MV-4-11 (cell line): ENCODE results near the gene LAIR1.
A peak's percentile ranks its signal among the peaks of the same experiment; 100 is the strongest.
"Not testable (repeated sequence)": the region's sequence is repeated elsewhere in the genome, so short reads cannot be mapped to it uniquely, and the experiment has no call there.

Source experiments
- DNase-seq: peaks from one replicate; lab custom pipeline; 2025; lab: John Stamatoyannopoulos, UW

LAIR1 gene

DNA sequence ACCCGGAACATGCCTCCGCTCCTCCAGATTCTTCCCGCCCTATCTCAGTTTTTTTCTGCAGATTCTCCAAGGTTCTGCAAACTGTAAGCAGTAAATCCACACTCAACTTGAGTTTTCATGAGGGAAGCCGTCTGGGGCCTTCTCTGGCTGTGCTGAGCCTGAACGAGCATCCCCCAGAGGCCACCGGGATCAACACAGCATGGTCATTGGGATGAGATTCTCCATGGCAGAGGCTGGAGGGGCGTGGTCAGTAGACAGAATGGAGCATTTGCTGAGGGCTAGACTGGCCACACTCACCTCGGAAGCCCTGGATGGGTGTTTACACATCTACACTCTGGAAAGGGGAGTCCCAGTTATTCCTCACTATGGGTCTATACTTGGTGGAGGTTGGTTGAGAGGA is 23.4 kb downstream of the LAIR1 start:
- DNase-seq, result no peak

DNA sequence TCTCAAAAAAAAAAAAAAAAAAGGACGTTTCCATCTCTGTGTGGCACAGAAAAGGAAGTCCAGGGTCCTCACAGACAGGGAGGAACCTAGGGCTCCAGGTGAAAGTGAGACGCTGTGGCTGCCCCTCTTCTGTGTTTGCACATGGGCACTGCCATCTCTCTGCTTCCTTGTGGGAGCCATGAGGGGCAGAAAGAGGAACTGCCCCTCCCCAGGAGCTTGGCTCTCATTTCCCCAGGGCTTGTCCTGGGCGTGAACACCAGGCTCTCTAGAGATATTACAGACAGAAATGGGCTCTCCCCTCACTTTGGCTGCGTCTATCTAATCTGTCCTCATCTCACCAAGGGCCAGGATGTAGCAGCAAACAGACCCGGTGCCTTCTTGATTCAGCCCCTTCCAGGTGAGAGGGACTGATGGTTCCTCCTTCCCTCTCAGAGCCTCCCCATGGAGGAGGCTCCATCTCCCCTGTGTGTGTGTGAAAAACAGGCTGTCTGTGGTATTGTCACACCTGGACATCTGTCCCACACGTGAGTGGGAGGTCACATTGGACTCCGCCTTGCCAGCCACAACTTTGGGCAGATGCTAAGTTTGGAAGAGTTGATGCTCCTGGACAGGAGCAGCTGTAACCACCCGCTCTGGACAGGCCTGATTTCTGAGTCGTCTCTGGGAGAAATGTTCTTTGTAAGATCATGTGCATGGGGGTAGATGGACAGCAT is 24.9 kb downstream of the LAIR1 start:
- DNase-seq, result peak; percentile 88

DNA sequence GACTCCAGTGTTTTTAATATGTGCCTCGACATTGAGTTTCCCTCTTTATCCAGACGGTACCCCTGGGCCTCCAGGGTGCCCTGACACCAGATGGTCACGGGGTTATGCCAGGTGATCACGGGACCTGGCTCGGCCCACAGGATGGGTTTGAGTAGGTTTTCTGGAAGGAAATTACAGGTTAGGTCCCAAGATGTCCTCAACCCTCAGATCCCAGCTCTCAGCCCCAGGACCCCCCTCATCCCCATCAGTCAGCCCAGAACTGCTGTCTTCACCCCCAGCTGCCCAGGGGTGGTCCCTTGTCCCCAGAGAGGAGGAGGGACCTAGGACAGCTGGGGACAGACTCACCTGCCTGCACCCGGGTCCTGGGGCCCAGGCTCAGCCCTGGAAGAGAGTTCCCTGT is 26.2 kb downstream of the LAIR1 start:
- DNase-seq, result no peak

DNA sequence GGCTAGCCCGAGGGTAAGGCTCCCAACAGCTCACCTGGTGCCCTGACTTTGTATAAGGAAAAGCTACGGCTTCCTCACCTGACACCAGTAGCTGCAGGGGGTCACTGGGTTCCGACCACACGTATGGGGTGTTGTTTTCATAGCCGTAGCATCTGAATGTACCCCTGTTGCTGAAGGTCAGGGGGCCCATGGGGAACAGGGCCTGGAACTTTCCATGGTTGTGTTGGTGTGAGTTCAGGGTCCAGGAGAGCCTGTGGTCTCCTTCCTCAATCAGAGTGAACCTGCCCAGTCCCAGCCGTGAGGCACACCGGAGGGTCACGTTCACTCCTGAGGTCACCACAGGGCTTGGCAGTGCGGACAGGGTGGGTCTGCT is 26.9 kb downstream of the LAIR1 start:
- DNase-seq, result no peak

DNA sequence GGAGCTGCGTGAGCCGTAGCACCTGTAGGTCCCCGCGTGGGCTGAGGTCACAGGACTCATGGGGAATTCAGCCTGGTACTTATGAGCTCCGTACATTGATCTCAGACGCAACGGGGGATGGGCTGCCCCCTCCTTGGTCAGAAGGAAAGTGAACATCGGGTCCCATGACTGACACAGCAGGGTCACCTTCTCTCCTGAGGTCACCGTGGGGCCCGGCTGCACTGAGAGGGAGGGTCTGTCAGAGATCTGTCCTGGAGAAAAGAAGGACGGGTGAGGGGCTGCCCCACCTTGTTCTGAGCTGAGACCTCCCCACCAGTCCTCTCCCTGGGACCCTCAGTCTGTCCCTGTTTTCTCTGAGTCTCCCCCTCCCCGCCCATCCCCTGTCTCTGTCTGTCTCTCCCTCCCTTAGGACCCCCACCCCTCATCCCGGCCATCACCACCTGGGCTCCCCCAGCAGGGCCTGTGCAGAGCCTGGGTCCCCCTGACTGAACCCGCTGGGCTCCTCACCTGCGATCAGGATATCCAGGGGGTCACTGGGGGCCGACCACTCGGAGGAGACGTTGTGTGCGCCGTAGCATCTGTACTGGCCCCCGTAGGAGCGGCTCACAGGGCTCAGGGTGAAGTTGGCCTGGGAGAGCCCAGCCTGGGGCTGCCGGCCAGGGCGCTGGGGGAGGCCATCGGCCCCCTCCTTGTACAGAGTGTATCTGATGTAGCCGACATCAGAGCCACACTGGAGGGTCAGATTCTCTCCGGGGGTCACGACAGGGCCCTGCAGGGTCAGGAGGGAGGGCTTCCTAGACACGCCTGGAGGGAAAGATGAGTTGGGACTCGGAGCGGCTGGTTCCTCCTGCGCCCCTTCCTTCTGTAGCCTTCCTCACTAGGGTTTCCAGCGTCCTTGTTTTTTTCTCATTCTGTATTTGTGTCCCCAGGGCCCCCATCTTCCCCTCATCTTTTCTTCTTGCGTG is 27.6 kb downstream of the LAIR1 start:
- DNase-seq, result no peak

DNA sequence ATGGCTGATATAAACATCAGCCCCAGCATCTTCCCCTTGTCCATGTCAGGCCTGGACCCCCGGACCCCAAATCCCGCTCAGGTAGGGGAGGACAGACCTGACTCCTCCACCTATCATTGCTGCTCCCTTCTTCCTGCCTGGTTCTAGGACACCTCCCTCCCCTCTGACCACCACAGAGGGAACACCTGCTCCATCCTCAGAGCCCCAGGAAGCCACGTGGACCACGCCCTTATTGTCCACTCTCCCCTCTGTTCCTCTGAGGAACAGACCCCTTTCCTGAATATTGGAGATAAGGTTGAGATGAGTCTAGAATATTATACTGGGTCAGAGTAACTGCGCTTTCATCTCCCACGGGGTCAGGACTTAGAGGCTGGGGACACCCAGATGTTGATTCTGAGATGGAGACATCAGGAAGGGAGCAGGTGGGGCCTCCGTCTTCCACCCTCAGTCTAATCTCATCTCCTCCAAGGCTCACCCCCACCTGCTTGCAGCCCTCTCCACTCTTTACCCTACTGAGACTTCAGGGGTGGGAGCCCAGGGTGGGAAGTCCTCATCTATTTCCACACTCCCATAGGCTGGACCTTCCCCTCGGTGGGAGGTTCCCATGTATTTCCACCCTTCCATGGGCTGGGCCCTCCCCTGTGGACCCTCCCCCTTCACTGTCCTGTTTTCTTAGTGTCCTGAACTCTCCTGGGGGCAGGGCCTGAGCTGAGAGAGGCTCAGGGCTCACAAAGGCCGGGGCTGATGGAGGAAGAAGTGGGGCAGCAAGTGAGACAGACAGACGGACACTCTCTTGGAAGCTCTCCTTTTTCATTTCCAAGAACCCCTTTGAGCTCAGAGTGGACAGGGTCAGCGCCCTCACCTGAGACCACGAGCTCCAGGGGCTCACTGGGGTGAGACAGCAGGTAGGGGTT is 28.5 kb downstream of the LAIR1 start:
- no peak for DNase-seq

DNA sequence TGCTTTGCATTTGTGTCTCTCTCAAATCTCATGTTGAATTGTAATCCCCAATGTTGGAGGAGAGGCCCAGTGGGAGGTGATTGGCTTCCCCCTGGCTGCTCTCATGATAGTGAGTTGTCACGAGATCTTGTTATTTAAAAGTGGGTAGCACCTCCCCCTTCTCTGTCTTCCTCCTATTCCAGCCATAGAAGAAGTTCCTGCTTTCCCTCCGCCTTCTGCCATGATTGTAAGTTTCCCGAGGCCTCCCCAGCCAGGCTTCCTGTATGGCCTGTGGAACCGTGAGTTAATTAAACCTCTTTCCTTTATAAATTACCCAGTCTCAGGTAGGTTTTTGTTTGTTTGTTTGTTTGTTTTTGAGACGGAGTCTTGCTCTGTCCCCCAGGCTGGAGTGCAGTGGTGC is 29.6 kb downstream of the LAIR1 start:
- peak; percentile 57 for DNase-seq

DNA sequence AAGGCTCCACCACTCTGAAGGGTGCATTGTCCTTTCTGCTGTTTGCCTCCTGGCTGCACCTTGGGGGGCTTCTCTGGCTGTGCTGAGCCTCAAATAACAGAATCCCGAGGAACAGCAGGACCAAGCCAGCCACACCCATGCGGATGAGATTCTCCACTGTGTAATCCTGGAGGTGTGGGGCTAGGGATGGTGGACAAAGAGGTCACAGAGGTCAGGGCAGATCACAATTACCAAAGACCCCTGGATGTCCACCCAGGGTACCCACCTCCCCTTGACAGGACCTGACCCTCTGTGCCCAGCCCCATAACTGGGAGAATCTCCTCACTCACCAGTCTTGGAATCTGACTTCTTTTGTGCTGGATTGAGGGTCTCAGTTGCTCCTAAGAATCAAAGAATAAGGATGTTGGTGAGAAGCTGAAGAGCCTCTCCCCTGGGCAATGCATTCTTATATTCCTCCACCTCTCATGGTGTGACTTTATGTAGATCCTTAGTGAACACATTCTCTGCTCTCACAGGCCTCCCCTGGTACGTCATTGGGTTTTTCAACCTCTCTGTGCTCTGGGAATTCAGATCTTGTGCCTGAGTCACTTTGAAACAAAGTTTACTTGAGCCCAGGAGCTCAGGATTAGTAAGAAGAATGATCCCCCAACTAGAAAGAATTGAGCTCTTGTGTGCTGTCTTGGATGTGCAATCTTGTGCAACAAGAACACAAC is 31.0 kb downstream of the LAIR1 start:
- no peak for DNase-seq

DNA sequence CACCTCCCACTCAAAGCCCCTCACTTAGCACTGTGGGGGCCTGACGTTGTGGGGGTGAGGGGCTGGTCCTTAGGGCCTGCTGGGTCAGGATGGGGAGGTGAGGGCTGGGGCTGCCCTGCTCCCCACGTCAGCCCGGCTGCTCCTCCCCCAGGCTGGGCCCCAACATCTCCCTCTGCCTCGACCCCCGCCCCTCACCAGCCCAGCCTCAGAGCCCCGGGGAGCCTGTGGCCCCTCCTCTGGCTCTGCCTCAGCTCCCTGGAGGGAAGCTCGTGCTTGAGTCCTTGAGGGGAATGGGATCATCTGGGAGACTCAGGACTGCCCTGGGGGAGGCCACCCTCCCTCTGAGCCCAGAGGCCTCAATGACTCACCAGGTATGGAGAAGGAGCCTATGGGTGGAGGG is 32.6 kb downstream of the LAIR1 start:
- DNase-seq, result no peak

DNA sequence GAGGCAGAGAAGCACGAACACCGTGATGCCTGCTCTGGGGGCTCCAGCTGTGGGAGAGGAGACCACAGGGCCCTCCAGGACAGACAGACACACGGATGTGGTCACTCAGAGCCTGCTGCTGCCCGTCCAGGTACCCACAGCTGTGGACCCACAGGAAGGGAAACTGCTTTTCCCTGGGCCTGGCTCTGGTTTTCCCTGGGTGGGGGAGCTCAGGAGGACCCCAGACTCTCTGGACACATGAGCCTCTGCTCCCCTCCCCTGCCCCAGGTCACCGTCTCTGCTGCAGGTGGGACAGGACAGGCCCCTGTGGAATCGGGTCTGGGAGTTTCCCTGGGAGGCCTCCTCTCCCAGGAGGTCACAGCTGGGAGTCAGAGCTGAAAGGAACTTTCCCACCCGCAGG is 33.1 kb downstream of the LAIR1 start:
- no peak for DNase-seq

DNA sequence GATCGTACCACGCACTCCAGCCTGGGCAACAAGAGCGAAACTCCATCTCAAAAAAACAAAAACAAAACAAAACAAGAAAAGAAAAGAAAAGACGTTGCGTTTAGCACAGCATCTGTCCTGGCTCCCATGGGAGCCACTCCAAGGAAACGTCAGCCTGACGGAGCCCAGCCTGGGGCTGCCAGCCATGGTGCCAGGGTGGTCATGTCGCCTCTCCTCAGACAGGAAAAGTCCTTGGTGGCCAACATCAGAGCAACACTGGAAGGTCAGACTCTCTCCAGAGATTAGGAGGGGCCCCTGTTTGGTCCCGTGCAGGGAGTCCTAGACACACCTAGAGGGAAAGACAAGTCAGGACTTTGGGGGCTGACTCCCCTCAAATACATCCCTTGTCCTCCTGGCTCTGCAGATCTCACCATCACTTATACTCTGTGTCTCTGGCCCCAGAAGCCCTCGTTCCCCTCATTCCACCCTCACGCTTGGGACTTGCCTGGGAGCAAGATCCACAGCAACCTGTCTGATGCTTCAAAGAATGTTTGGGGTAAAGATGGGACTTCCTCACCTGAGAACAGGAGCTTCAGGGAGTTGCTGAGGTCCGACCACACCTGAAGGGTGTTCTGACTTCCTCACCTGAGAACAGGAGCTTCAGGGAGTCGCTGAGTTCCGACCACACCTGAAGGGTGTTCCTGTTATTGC is 35.1 kb downstream of the LAIR1 start:
- DNase-seq, result no peak

DNA sequence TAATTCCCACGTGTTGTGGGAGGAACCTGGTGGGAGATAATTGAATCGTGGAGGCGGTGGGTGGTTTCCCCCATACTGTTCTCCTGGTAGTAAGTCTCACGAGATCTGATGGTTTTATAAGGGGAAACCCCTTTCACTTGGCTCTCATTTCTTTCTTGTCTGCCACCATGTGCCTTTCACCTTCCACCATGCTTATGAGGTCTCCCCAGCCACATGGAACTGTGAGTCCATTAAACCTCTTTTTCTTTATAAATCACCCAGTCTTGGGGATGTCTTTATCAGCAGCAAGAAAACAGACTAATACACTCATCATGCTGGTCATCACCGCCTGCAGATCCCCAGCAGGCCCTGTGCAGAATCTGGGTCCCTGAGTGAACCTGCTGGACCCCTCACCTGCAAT is 36.0 kb downstream of the LAIR1 start:
- not testable (repeated sequence) for DNase-seq

DNA sequence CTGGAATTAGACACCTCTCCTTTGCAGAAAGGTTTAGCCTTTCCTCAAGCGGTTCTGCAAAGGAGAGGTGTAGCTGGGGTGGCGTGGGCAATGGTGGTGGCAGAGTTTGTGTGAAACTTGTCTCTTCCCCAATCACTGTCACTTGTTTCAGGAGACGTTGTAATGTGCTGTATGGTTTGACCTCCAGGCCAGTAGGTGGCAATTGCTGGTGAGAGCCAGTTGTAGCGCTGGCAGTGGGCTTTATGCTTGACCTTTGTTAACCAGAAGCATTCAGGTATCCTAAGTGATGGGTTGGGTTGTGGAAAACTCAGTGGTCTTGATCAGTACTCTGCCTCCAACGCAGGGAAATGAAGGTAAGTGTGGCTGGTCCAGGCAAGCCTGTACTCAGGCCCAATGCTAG is 39.1 kb downstream of the LAIR1 start:
- no peak for DNase-seq

DNA sequence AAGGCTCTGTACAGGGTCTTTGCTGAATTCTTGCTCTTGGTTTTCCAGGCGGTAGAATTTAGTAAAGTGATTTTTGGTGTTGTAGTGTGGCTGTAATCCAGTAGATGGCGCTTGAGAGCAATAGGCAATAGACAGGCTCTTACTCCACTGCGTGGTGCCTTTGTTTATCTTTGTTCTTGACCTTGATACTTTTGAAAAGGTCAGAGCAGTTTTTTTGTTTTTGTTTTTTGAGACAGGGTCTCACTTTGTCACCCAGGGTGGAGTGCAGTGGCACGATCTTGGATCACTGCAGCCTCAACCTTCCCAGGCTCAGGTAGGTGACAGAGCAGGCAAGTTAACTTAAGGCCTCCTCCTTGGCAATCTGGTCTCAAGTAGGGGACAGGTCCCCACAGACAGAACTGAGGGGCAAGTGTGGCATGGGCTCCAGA is 39.5 kb downstream of the LAIR1 start:
- DNase-seq, result peak; percentile 58

DNA sequence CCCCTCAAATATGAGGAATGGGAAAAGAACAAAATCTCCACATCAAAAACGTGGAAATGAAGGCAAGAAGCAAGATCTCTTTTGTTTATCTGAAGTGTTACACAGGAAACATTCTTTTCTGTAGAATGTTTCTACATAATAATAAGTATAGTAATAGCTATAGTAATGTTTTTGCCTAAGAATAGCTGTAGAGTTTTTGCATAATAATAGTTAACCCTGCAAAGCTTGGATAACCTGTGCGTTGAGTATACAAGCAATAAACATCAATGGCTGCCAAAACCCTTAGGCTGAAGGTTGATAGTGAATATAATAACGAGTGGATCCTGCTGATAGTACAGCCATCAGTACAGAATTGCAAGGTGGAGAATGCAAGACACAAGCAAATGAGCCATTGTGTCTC is 40.7 kb downstream of the LAIR1 start:
- no peak for DNase-seq

DNA sequence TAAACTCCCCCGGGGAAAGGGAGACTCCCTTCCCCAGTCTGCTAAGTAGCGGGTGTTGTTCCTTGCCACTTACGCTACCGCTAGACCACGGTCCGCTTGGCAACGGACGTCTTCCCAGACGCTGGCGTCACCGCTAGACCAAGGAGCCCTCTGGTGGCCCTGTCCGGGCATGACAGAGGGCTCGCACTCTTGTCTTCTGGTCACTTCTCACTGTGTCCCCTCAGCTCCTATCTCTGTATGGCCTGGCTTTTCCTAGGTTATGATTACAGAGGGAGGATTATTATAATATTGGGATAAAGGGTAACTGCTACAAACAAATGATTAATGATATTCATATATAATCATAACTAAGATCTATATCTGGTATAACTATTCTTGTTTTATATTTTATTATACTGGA is 41.8 kb downstream of the LAIR1 start:
- DNase-seq, result not testable (repeated sequence)

DNA sequence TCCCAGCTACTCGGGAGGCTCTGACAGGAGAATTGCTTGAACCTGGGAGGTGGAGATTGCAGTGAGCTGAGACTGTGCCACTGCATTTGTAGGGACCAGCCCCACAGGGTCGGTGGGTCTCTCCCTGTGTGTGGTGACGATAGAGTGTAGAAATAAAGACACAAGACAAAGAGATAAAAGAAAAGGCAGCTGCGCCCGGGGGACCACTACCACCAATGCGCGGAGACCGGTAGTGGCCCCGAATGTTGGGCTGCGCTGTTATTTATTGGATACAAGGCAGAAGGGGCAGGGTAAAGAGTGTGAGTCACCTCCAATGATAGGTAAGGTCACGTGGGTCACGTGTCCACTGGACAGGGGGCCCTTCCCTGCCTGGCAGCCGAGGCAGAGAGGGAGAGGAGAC is 42.4 kb downstream of the LAIR1 start:
- not testable (repeated sequence) for DNase-seq

DNA sequence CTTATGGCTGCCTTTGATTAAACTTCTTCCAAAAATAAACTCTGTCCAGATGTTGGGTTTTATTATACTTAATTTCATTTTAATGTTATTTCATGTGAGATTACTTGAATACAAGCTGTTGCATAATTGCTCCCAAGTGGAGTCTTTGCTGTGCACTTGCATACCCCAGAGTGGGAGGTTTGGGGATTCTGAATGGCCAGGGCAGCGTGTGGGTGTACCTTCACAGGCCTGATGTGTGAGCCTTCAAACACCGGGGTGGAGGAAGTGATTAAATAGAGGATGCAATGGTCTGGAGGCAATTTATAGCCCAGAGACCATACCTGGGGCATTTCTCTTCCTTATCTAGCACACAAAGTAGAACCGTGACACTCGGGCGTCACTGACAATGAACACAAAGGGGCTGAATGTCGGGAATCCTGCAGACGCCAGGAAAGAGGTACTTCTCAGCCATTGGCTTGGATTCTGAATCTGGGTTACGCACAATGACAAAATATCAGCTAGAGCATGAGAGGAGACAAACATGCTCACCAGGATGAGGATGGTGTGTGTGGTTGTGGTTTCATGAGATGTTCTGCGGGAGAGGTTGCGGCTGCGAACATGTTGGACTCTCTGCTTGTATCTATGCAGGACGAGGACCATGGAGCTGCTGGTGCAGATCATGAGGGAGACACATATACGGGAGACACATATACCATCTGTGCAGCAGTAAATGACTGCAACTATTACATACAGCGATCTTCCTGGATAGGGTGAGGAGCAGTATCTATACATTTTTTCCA is 44.6 kb downstream of the LAIR1 start:
- DNase-seq, result no peak

DNA sequence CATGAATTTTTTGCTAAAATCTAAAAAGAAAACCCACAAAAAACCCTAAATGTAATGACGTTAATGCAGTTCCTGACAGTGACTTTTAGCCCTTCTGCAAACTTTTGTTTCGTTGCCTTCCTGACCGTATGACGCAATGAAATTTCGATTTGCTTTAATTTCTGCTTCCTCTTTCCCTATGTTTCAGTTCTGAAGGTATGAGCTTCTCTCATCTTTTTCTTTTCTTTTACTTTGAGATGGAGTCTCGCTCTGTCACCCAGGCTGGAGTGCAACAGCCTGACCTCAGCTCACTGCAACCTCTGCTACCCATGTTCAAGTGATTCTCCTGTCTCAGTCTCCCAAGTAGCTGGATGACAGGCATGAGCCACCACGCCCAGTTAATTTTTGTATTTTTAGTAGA is 45.7 kb downstream of the LAIR1 start:
- DNase-seq, result peak; percentile 96

DNA sequence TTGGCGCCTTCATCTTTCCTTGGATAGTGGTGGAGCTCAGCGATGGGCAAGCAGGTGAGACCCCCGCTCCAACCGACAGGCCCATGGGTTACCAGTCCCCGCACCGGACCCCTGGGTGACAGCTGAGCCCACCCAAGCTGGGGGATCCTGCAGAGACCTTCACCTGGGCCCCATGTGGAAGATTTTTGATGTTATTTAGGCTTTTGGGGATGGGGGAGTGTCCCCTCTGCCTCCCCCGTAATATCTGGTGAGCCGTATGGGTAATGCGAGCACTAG is 46.8 kb downstream of the LAIR1 start:
- DNase-seq, result no peak
